Activated CD4-positive, alpha-beta T cell treated with anti-CD3 and anti-CD28 coated beads, Interleukin-2, Interleukin-6, amounts not matched to agents 100 ng/mL and 50 ng/mL, durations not matched to agents 16 hours and 8 hours (primary cell): Measurements from ENCODE around the gene BICC1.

Source experiments
- DNase-seq: peaks from one replicate; pipeline ENCODE4 v3.0.0-alpha.2; 2020

BICC1 gene

DNA sequence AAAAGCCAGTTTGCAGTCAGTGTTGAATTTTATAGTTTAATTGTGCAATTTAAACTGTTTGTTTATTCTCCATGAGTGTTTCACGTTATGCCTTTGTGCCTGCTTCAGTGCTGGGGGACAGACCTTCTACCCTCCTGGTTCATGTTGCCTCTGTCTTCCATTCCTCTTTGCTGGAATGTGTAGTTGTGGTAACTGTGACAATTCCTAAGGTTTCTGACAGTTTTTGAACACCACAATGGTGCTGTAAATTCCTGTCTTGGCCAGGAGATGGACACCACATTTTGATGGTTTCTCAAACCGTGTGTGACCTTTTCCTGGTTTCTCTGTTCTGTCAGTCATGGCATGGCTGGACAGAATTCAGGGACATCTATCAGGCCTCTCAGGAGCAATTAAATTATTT lies 201.7 kb downstream of the BICC1 start:
- DNase-seq = no peak

DNA sequence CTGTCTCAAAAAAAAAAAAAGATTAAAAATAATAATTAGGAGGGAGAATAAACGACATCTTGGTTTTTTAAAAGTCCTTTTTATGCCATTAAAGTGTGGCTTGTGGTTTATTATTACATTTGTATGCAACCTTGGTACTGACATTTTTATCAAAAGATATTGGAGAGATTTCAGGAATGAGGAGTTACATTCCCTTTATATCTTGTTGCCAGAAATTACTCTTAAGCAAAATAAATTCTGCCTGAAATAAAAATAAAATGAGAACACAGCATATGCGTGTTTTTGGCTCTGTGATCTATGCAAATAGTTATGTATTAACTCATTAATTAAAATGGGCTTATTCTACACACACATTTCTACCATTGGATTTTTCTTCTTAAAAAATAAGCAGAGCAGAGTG lies 202.4 kb downstream of the BICC1 start:
- no peak for DNase-seq

DNA sequence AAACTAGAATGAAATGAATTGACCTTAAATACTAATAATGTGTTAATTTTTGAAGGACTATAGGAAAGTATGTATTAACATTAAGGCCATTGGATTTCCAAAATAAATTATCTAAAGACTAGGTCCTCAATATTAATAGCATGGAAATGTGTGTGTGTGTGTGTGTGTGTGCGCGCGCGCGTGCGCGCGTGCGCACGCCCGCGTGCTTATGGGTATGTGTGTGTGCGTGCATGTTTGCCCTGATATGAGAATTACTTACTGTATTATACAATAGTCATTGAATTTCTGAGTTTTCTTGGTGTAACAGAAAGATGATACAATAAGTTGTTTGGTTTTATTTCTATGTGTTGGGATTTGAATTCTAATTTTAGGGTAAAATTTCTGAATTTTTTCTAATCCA lies 205.9 kb downstream of the BICC1 start:
- no peak for DNase-seq

DNA sequence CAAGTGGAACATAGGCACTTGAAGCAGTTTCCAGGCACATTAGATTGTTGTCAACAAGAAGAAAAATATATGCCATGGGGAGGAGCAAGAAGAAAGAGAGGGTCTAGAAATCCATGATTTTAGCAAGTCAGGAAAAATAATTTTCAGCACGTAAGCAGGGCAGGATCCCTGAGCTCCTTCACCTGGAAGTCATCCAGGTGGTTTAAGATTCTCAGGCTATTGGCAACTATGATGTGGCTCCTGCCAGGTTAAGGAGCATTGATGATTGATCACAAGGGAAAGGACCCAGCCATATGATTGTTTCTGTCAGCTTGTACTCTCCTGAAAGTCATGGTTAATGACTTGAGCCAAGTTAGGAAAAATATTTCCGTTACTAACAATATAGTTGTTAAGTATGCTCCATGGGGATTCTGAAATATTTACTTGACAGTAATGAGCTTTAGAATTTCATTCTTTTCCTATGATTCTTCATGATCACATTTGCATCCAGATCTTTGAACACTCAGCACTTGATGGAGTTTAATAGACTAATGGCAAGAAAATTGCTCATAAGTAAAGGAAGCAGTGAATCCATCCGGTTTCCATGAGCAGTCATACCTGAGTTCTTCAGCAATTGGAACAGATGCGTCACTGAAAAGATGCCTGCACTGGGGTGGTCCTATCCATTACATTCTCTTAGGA lies 209.1 kb downstream of the BICC1 start:
- DNase-seq = no peak

DNA sequence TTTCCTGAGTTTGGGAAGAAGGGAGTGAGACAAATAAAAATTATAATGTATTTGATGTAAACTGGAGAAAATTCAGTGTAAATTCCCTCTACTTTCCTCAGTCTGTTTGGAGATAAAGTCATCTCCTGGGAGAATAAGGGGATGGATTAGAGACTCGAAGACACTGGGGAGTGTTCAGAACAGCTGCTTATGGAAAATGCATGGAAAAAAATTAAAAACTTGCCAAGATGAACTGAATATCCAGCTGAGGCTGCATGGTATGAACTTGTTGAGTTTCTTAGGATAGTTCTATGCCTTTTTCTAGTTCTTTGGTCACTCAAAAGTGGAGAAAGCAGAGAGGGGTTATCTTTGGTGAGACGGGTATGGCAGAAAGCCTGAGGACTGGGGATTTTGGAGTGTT lies 210.5 kb downstream of the BICC1 start:
- no peak for DNase-seq

DNA sequence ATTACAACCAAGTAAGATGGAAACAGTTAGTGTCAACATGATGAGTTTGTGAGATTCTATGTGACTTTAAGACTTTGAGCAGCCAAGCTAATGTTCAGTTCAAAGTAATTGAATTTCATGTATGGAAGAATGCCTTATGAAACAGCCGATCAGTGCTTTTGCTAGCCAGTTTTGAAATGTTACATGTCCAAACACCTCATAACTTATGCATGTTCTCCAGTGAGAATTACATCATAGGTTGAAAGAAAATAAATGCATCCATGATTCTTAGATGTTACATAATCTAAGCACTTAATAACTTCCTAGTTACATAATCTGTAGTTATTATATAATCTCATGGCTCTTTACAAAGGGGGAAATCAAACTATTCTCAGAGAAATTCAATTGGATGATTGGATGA lies 211.3 kb downstream of the BICC1 start:
- DNase-seq = no peak

DNA sequence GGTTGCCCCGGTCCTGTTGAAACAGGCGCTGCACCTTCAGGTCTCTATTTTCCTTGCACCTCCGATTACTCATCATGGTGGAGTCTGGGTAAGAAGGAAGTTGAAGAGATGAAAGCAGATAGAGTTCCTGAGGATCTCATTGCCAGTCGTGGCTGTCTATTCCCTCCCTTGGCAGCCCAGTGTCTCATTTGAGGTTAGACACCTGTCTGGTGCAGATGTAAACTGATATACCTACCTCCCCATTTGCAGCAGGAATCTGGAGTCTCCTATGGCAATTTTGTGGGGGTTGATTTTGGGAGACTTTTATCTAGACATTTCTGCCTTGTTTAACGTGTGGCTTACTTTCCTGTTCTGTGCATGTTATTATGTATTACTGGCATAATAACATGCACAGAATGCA lies 212.1 kb downstream of the BICC1 start:
- no peak for DNase-seq

DNA sequence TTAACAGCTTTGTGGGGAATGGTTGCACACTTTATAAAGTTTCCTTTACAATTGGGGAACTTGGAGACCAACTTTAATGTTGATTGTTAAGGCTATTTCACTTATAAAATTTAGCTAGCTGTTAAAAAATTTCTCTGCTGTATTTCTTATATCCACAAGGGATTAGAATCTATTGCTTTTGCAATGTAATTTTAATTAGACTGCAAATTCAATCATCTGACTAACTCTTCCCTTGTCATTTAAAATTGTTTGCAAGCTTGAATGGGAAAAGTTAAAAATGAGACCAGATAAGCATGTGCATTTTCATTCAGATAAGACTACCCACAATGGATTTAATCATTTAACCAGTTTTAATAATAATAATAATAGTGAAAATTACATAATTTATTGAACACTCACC lies 213.2 kb downstream of the BICC1 start:
- DNase-seq = no peak

DNA sequence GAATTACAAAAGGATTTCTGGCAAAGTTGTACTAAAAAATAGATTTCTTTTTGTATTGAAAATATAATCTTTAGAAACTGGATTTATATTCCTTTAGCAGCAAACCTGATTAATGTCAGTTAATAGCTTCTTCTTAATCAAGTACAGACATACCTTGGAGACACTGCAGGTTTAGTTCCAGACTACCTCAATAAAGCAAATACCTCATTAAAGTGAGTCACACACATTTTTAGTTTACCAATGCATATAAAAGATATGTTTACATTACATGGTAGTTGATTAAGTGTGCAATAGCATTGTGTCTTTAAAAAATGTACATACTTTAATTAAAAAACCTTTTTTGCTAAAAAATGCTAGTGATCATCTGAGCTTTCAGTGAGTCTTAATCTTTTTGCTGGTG lies 215.0 kb downstream of the BICC1 start:
- no peak for DNase-seq

DNA sequence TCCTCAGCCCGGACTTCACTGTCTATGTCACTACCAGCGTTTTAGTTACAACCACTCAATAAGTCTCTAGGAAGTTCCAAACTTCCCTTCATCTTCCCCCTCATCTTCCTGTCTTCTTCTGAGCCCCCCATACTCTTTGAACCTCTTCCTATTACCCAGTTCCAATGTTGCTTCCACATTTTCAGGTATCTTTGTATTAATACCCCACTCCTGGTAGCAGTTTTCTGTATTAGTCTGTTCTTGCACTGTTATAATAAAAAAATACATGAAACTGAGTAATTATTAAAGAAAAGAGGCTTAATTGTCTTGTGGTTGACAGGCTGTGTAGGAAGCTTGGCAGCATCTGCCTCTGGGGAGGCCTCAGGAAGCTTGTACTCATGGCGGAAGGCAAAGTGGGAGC lies 218.6 kb downstream of the BICC1 start:
- no peak for DNase-seq

DNA sequence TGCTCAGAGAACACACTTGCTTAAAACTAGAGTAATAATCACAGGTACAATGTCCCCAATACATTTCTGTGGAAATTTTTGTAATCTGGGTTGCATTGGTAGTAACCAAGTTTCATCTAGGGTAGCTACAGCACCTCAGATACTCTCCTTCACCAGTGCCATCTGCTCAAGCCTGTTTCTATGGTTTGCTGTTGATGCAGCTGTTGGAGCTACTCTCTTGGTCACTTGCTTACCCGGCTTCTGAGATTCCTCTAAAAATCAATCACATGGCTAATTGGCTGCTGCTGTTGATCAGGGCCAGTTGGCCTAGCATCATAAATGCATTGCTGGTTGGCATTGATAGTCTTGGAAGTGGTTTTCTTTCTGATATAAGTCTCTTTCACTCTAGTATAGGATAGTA lies 220.8 kb downstream of the BICC1 start:
- DNase-seq = no peak

DNA sequence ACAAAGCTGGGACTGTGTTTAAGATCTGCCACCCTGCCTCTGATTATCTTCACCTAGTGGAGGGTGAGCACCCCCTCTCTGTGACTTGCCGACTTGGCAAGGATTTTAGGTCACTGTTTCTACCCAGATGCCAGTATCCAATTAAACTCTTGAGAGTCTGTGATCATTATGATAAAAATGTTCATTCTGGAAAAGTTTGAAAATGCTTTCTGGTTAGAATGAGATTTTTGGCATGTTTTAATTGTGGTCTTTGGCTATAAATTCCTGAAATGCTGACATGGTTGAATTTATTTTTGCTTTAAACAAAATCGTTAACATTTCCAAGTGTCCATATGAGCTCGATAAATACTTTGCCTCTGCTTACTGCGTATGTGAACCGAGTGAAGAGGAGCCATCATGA lies 221.4 kb downstream of the BICC1 start:
- DNase-seq = no peak

DNA sequence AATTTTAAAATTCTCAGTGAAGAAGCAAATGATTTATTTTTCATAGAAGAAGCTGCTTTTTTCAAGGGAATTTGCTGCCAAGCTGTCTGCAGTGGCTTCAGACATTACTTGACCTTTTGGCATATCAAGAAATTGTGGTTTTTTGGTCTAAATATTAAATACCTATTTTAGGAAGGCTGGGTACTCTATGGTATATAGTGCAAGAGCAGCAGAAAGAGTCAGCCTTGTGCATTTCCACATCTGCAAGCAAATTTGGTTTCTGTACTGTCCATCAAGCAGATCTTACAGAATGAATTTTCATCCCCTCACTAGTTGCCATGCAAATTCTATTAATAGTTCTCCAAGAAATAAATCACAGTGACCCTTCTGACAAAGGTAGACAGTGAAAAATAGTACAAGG lies 222.0 kb downstream of the BICC1 start:
- DNase-seq = no peak

DNA sequence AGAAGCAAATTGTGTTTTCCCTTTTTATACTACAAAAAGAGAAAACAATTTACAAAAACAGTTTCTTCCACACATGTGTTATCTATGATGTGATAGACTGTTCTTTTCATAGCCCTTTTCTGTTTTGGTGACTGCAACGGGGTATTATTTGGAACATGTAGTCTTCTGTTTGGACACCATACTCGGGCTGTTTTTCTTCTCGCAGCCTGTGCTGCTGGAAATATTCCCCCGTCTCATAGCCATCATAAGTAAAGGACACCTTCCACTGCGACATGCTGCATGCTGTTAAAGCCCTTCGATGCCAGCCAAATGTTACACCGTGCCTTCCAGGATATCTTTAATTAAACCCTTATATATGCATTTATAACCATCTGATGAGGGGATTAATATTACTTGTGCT lies 222.4 kb downstream of the BICC1 start:
- DNase-seq = no peak

DNA sequence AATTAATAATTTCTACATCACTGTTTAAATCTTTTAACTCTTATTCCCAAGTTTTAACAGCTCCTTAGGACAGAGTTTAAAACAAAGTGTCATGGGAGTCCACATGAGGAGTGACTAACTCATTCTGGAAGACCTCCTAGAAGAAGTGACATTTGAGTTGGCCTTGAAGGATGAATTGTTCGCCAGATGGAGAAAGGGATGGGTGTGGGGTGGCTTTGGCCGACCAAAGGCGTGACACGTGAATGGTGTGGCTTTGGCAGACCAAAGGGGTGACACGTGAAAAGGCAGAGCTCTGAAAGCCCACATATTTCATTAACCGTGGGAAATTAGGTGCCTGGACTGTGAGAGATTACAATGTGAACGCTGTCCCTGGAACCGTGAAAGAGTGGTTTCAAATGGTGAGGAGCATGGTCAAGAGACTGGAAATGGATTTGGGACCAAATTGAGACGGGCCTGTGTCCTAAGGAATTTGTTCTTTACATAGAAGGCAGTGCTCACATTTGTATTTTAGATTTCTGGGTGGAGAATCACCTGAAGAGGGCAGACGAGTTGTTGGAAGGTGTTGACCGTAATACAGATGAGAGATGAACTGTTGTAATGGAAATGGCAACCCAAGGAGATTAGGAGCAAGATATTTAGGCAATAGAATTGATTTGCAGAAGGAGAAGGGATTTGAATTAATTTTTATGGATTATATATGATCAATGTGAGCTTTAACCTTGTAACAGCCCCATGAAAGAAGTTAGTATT lies 228.1 kb downstream of the BICC1 start:
- DNase-seq = no peak

DNA sequence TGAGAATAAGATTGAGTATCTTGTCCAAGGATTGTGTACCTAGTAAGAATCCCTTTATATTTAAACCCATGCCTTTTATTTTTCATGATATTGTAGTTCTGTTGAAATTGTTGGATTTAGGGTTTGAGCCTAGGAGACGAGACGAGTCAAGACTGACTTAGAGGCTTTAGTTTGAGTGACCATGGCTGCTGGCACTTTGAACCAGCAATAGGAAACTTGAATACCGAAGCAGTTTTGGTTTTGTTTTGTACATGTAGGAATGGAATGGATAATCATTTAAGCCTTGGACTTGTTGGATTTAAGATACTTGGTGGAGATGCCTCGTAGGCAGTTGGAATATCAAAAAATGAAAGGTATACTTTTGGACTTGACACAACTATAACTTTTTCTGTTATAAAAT lies 229.0 kb downstream of the BICC1 start:
- DNase-seq = no peak

DNA sequence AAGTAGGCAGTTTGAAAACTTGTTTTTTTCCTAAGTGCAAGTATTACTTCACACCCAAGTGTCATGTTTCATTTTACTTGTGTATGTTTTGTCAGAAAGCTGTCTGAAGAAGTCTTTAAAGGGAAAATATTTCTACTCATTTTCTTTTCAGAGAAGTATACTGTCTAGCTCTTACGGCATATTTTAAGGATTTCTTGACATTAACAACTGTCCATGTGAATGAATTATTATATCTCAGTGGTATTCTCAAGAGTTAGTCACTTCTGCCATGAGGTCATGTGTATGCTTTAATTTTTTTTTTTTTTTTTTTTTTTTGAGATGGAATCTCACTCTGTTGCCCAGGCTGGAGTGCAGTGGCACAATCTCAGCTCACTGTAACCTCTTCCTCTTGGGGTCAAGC lies 229.5 kb downstream of the BICC1 start:
- no peak for DNase-seq

DNA sequence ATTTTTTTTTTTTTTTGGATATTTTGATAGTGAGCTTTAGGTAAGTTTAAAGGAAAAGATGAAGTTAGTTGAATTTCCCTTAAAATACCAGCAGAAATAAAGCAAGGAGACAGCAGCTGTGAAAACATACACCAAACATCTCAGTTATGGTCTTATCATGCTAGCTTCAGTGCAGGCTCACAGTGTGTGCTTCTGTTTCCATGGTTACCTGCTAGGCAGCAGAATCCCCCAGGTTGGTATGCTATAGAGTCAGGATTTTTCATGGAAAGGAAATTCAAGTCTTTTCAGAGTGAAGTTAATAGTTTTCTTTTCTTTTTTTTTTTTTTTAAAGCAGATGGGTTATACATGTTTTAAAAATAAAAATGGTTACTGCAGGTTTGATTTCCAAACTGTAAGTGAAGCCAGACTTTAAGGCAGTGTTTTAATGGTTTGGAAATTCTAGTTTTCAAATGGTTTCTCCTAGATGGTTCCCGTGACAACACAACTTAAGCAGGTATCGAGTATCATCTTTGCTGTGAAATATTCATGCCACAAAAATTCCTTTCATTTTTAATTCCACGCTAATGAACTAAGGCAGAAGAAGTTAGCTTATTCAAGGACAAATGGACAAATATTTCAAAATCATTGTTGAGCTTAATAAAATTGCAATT lies 230.9 kb downstream of the BICC1 start:
- DNase-seq = no peak

DNA sequence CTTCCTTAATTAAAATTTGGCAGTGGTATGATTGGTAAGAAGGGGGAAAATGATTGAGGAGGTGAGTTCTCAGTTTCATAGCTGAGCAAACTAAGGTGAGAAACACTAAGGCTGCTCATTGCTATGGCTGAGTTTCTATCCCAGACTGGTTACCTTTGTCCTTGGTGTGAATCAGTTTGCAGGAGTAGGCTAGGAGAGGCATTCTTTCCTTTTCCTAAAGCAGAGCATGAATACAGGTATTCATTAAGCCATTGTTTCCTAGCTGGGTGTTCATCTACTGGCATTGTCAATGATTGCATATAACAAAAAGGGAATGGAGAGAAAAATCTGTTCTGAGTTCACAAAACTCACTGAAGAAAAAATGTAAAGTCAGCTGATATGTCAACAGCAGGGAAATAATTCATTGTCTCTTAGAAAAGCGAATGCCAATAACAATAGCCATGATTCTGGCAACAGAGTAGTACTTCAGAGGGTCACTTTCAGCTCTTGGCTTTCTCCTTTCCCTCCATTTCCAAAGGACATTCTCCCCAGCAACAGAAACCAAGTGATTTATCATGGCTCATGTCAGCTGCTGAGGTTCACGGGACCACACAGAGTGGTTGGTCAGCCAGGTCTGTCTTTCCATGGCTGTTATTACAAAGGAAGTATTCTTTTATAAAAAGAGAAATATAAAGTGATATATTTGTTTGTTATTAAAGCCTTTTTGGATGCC lies 234.0 kb downstream of the BICC1 start:
- no peak for DNase-seq

DNA sequence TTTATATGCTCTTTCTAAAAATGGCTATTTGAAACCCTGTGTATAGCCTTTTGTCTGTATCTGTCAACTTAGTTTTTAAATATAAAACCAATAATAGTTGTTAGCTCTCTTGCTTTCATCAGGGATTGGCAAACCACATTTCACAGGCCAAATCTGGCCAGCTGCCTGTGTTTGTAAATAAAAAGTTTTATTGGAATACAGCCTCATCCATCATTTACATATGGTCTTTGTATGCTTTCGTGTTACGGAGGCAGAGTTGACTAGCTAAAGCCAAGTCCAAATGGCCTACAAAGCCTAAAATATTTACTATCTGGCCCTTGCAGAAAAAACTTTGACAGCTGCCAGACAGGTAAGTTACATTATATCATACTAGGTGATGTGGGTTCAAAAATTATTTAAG lies 235.0 kb downstream of the BICC1 start:
- DNase-seq = no peak

DNA sequence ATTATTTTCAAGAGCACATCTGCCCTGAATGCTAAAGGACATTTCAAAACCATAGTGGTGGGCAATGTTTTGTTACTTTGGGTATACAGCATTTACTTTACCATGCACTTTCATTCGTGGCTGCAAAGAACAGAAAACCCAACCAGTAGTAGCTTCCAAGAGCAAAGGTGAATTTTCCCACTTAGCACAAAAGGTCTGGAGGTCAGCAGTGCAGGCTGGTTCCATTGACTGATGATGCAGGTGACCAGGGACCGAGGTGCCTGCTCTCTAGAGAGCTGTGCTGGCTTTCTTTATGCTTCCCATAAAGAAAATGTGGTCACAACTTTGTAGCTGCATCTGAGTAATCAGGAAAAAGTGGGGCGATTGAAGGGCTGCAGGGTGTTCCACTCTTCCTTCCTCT lies 240.0 kb downstream of the BICC1 start:
- no peak for DNase-seq

DNA sequence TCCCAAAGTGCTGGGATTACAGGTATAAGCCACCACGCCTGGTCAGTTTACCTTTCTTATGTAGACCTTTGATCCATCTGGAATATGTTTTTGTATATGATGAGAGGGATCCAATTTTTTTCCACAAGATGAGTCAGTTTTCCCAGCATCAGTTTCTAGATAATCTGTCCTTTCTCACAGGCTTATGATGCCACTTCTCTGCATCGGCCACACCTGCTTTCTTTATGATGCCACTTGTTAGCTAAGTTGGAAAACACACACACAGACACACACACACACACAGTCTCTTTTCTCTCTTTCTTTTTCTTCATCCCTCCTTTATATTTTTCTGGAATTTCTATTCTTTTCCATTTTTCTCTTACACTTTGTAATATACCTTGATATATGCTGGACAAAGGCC lies 240.8 kb downstream of the BICC1 start:
- DNase-seq = no peak

DNA sequence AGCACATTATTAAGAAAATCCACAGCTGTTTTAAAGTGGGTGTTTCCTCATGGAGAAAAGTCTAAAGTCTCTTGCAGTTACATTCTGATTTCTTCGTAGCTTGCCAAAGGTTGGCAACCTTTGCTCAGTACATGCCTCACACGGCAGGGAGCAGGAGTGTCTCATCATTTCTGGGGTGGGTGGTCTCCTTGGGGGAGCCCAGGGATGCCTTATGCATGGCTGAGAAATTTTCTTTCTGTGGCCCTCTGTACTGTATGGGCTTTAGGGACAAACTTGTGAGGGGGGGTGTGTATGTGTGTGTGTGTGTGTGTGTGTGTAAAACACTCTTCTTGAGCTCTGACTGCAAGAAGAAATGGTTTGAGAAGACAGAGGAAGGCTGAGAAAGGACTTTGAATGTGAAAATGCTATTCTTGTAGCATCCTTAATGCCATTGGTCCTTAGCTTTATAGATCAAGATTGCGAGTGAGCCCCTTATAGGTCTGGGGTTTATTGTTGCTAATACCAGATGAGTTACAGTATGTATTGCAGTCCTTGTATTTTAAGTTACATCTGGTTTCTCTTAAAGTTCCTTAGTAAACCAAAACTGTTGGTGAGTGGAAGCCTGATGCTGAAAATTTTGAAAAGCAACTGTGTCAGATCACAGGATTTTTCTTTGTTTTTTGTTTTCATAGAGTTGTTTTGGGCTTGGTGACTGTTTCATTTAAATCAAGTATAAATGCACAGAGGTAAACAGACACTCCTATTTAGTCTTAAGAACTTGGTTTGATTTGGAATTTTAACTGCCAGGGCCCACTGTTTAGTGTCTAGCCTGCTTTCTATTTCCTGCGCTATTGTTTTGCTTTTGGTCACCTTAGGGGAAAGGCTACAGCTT lies 242.0 kb downstream of the BICC1 start:
- DNase-seq = no peak
